HEK293T (cell line): ENCODE measurements around the gene TMA7B.

ENCODE experiments used
- BHLHE40 ChIP-seq: fragments of 450-650 bp; IDR thresholded peaks from 2 replicates; pipeline ENCODE4 v1.6.1; 2016; ENCODE audit warnings: mild to moderate bottlenecking, moderate library complexity, borderline replicate concordance
- ELF4 ChIP-seq: fragments of 450-650 bp; IDR thresholded peaks from 2 replicates; pipeline ENCODE4 v1.6.1; 2017; ENCODE audit warnings: antibody characterized with exemption
- FOXA1 ChIP-seq: fragments of 450-650 bp; IDR thresholded peaks from 2 replicates; pipeline ENCODE4 v1.6.1; 2016; ENCODE audit warnings: mild to moderate bottlenecking
- FOXM1 ChIP-seq: fragments of 450-650 bp; IDR thresholded peaks from 2 replicates; pipeline ENCODE4 v1.6.1; 2017; ENCODE audit warnings: mild to moderate bottlenecking, borderline replicate concordance
- HDGF ChIP-seq: fragments of 450-650 bp; IDR thresholded peaks from 2 replicates; pipeline ENCODE4 v1.6.1; 2017; ENCODE audit warnings: antibody characterized with exemption, borderline replicate concordance
- L3MBTL2 ChIP-seq: fragments of 450-650 bp; conservative IDR thresholded peaks from 2 replicates; pipeline ENCODE4 v1.6.1; 2016; ENCODE audit warnings: mild to moderate bottlenecking
- NFRKB ChIP-seq: fragments of 450-650 bp; IDR thresholded peaks from 2 replicates; pipeline ENCODE4 v1.6.1; 2016; ENCODE audit warnings: mild to moderate bottlenecking, moderate library complexity
- SP1 ChIP-seq: fragments of 450-650 bp; IDR thresholded peaks from 2 replicates; pipeline ENCODE4 v1.6.1; 2017
- TARDBP ChIP-seq: fragments of 450-650 bp; IDR thresholded peaks from 2 replicates; pipeline ENCODE4 v1.6.1; 2016
- ZNF384 ChIP-seq: fragments of 450-650 bp; IDR thresholded peaks from 2 replicates; pipeline ENCODE4 v1.6.1; 2016

GRCh38 chr22:39997421-39997820 lies 37.2 kb downstream of the TMA7B start:
- TF ChIP-seq FOXA1, result no peak
- no peak for TF ChIP-seq ZNF384
- no peak for TF ChIP-seq NFRKB
- no peak for TF ChIP-seq SP1
- TF ChIP-seq BHLHE40, result no peak
- no peak for TF ChIP-seq TARDBP
- TF ChIP-seq L3MBTL2, result no peak
- no peak for TF ChIP-seq FOXM1
- no peak for TF ChIP-seq ELF4
- no peak for TF ChIP-seq HDGF
